Measurements from ENCODE around the gene DRD5. TPM values are rescaled to one million over a fixed set of nuclear protein-coding genes. Genes with fewer than 3 reads are reported as not detected.
A peak's percentile ranks its signal among the peaks of the same experiment; 100 is the strongest.

The DRD5 gene
- total RNA-seq, 1 donor from 2014 or later: not detected

DNA sequence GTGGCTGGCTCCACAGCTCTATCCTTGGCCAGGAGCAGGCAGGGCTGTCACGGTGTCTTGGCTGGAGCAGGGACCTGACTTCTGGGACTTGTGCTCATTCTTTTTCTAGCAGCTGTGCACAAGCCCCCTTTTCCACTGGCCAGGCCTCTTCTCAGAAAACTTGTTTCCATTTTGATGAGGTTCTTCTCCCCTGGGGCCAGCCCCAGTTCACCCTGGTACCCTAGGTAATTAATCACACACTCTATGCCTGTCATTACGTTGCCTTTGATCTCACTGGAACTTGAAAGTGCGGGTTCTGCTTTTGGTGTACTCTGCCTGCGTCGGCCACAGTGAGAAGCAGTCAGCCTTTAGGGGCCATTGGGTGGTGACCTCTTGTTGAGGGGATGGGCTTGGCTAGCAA is 26.6 kb downstream of the DRD5 start:
- intact Hi-C loops (cut with micrococcal nuclease): no loop called here
- ATAC-seq: no peak
- no peak for DNase-seq

DNA sequence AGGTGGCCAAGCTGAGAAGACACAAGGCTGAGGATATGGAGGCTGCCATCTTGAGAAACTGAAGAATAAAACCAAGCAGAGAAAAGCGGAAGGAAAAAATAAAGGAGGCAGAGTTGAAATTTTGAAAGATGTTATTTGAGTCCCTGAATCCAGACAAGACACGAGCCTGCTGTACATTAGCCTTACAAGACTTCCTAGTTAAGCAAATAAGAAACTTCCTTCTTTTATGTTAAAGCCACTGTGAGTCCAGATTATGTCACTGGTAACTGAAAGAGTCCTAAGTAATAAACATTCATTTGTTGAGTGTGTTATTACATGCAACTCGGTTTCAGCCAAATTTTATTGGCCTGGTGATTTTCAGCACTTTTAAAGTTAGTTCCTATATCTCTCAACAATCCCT is 30.4 kb downstream of the DRD5 start:
- intact Hi-C loops (cut with micrococcal nuclease): no loop called here
- ATAC-seq: no peak
- no peak for DNase-seq

DNA sequence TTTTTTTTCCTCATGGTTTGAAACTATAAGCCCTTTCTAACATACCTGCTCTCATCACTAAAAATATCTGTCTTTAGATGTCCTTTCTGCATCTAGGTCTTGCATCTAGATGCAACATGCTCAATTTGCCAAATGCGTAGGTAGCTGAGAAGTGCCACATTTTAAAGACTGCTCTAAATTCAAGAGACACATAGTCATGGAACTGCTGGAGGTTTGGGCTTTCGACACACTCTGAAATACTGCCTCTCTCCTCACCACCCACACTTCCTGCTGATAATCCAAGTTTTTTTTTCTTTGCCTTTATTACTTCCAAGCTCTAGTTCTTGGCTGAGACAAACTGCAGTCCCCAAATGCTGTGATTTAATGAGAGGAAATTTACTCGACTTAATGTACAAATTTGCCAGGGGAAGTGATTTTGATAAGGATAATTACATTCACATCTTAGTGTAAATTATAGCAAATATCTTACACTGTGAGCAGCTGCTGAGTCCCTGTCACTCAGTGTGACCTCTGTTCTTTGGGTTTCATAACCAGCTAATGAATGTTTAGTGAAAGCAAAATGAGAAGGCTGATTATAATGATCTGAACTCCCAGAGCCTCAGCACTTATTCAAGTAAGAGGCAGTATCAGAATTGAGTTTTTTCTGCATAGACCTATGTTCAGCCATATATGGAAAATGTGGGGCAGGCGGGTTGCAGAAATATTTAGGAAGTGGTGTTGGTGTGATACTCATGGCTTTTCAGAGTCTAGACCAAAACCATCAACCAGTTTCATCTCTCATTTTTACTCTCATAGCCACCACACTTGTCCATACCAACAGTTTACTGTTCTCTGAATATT is 31.3 kb downstream of the DRD5 start:
- peak; percentile 56 for ATAC-seq
- DNase-seq: no peak
- intact Hi-C loops (cut with micrococcal nuclease): no loop called here

DNA sequence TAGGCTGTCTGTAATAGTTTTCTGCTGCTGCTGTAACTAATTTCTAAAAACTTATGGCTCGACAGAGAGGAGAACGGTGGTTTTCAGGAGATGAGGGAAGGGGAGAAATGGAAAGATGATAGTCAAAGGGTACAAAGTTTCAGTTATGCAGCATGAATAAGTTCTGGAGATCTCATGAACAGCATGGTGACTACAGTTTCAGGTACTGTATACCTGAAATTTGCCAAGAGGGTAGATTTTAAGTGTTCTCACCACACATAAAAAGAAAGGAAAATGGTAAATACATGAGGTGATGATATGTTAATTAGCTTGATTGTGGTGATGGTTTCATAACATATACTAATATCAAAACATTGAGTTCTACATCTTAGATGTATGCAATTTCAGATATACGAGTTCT is 34.9 kb downstream of the DRD5 start:
- intact Hi-C loops (cut with micrococcal nuclease): no loop called here

DNA sequence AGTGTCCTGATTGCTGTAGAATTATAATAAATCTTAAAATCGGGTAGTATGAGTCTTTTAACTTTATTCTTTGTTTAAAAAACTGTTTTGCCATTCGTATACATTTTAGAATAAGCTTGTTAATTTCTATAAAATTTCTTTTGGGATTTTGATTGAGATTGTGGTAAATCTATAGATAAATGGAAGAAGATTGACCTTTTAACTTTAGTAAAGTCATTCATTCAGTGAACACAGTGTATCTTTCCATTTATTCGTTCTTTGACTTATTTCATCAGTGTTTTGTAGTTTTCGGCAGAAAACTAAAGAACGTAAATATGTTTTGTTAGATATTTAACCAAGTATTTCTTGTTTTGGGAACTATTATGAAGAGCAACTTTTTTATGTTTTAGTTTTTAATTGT is 38.9 kb downstream of the DRD5 start:
- DNase-seq (no peak), ATAC-seq (no peak)
- intact Hi-C loops (cut with micrococcal nuclease): no loop called here

More for the DNA sequence above, 34.9 kb downstream of the DRD5 start:
- no peak for ATAC-seq
- DNase-seq: no peak

DNA sequence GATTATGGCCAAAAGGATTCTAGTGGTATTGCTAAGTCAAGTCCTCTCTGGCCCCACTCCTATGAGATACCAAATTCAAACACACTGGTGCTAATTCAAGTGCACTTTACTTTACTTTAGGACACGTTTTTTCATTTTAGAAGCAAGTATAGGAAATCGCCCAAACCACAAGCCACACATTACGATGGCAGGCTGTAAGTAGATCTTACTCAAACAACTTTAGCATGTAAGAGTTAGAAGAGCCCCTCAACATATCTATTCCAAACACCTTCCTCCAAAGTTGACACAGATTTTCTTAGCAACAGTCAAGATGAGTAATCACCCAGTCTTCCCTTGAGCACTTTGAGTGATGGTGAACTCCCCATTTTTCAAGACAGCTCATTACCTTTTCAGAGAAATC is 43.6 kb downstream of the DRD5 start:
- intact Hi-C loops (cut with micrococcal nuclease): no loop called here
- no peak for DNase-seq
- no peak for ATAC-seq

DNA sequence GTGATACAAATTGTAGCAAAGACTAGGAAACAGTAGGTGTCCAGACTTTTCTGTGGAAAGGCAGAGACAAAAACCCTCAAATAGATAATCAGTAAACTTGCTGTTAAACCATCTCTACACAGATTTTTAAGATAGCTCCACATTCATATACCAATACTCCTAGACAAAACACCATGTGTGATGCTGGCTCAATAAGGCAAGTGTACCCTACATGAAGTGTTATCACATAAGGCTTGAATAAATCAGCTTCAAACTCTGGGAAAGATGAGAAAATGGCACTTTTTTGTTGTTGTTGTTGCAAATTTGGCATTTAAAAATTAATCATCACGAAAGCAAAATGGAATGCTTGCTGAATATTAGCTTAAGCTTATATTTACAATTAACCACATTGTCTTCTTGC is 45.1 kb downstream of the DRD5 start:
- intact Hi-C loops (cut with micrococcal nuclease): no loop called here
- no peak for DNase-seq
- ATAC-seq: no peak

DNA sequence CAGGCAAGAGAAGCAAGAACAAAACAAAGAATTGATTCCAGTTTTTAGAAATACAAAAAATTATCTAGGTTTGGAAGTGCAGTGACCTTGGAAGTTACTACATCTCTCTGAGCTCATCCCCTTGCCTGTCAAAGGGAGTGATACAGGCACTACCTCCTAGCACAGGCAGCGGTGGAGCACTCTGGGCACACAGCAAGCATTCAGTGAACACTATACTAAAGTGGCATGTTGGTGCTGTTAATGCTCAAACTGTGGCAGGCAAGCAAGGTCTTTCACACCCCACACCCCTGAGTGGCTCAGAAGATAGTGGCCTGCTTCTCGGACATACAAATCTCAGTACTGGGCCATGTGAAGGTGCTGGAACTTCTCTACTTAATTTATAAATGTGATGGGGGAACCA is 51.2 kb downstream of the DRD5 start:
- intact Hi-C loops (cut with micrococcal nuclease): no loop called here
- DNase-seq (no peak), ATAC-seq (no peak)

DNA sequence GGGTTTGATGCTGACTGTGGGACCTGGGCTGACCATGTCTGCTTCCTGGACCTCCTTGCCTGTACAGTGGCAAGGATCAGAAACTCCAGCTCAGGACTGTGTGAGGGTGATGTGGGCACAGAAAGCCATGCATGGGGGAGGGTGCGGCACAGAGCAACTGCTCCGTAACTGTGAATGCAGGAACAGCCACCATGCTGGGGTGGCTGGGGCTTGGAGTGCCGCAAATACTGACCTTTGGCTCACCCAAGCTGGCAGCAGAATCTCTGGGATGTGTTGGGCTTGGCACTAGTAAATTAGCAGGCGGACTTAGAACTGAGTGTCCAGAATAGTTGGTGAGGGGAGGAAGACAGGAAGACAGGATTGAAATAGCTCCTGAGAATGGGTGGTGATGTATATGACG is 52.0 kb downstream of the DRD5 start:
- intact Hi-C loops (cut with micrococcal nuclease): no loop called here
- DNase-seq (no peak), ATAC-seq (no peak)

Other genes starting within 250 kb of the DRD5 start
- 7.1 TPM for gene SLC2A9, start 239.9 kb downstream of the DRD5 start, total RNA-seq

Measured in left ventricle myocardium superior (tissue), 1 donor.